Prostate gland (tissue), 2 donors: ENCODE data around the gene PRDM11. TPM values are rescaled to one million over a fixed set of nuclear protein-coding genes. Genes with fewer than 3 reads are reported as not detected.

Experiments
- DNase-seq: peaks from one replicate; pipeline ENCODE4 v3.0.0-alpha.2; 2019; ENCODE audit warnings: low spot score
- H3K27ac ChIP-seq, 2 donors: fragments of 200-600 bp; sonication (generic); 2 replicates each; pipeline ENCODE4 v1.5.1; 2017 to 2019
- H3K27me3 ChIP-seq: fragments of 200-600 bp; sonication (generic); replicated peaks from 2 replicates; pipeline ENCODE4 v1.5.1; 2019; ENCODE audit not compliant: insufficient read depth
- H3K36me3 ChIP-seq, 2 donors: fragments of 200-600 bp; sonication (generic); 1 replicate in 1 of 2; 2 replicates in 1 of 2; pipeline versions ENCODE4 v1.5.1 to v1.8.1; 2017 to 2019
- H3K4me1 ChIP-seq: fragments of 200-600 bp; sonication (generic); replicated peaks from 2 replicates; pipeline ENCODE4 v1.5.1; 2019
- H3K4me3 ChIP-seq, 2 donors: fragments of 200-600 bp; sonication (generic); 2 replicates each; pipeline ENCODE4 v1.5.1; 2017 to 2019
- H3K9me3 ChIP-seq: fragments of 200-600 bp; sonication (generic); 2 replicates; pipeline ENCODE4 v1.5.1; 2017
- POLR2A ChIP-seq: fragments of 450-650 bp; IDR thresholded peaks from one replicate; pipeline ENCODE4 v1.6.1; 2016; ENCODE audit warnings: antibody characterized with exemption, mild to moderate bottlenecking
- POLR2AphosphoS5 ChIP-seq: sonication (generic); formaldehyde crosslinking; IDR thresholded peaks from one replicate; pipeline ENCODE4 v1.6.1; 2017; ENCODE audit warnings: antibody characterized with exemption
- WGBS: methylation state at CpG from one replicate; pipeline ENCODE4 v1.1.5; 2018; 5-methylcytosine and 5-hydroxymethylcytosine counted together
- intact Hi-C: fragments of 100-400 bp; cut with DNase I; formaldehyde crosslinking; loops from one replicate; pipeline ENCODE4 v1.14.2; 2022
- total RNA-seq, 2 donors: library from RNA; depleted of rRNA; stranded (reverse); fragments of >200 nt; gene quantifications; one replicate each; pipeline ENCODE4 v1.1.0, GENCODE V29; 2016
- TF ChIP-seq, protein P1 (sequence below), 4 experiments: fragments of 200-600 bp in 2 of 4; fragments of 450-650 bp in 2 of 4; sonication (generic) in 2 of 4; IDR thresholded peaks; 1 replicate in 3 of 4; 2 replicates in 1 of 4; pipeline ENCODE4 v1.5.1; 2016 to 2019; ENCODE audit warnings: antibody characterized with exemption in 4 of 4, mild to moderate bottlenecking in 2 of 4, moderate library complexity in 2 of 4

Gene PRDM11
- total RNA-seq, 2 donors from 2014 or later, result 13.1 to 15.3 TPM

- intact Hi-C loops, result no loop called here
- 79% methylated on average over 4 of the region's 4 CpGs for WGBS
- Histone ChIP-seq H3K9me3 (no peaks in the 10 kb centered on the region), H3K27me3 (no peaks in the 10 kb centered on the region), H3K27ac (no peak overlapping the region), H3K36me3 (peaks cover 0 to 10% of the 10 kb centered on the region in 2 donors), H3K4me1 (no peaks in the 10 kb centered on the region), H3K4me3 (no peak overlapping the region)
- DNase-seq, result no peak
- TF ChIP-seq, protein P1, sequence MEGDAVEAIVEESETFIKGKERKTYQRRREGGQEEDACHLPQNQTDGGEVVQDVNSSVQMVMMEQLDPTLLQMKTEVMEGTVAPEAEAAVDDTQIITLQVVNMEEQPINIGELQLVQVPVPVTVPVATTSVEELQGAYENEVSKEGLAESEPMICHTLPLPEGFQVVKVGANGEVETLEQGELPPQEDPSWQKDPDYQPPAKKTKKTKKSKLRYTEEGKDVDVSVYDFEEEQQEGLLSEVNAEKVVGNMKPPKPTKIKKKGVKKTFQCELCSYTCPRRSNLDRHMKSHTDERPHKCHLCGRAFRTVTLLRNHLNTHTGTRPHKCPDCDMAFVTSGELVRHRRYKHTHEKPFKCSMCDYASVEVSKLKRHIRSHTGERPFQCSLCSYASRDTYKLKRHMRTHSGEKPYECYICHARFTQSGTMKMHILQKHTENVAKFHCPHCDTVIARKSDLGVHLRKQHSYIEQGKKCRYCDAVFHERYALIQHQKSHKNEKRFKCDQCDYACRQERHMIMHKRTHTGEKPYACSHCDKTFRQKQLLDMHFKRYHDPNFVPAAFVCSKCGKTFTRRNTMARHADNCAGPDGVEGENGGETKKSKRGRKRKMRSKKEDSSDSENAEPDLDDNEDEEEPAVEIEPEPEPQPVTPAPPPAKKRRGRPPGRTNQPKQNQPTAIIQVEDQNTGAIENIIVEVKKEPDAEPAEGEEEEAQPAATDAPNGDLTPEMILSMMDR (IDR thresholded peaks at IDR 0.05), result no peak
- TF ChIP-seq POLR2AphosphoS5 (no peak), POLR2A (no peak)
Measured at GRCh38 chr11:45215098-45215865, 68.8 kb downstream of the PRDM11 start.

DNA sequence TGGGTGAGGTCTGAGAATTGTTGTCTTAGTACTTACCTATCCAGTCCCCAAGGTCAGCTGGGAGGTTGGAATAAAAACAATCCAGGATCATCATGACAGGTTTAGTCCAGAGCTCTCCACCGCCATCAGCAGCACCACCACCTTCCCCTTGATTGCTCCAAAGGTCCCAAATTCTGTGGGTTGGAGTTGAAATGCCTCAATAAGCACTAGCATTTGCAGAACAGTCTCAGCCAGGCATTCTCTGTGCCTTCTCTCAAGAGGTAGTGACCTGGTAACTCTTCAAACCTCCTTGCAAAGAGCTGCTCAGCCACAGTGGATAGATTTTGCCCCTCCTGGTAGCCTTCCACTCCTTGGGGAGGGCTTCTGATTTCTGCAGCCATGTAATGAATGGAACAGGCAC lies 69.6 kb downstream of the PRDM11 start:
- intact Hi-C loops, result no loop called here
- TF ChIP-seq, protein P1 (IDR thresholded peaks at IDR 0.05), result no peak
- TF ChIP-seq POLR2AphosphoS5, result no peak
- no peak for TF ChIP-seq POLR2A
- Histone ChIP-seq H3K36me3 (peaks cover 0 to 10% of the 10 kb centered on the region in 2 donors), H3K9me3 (no peaks in the 10 kb centered on the region), H3K27me3 (no peaks in the 10 kb centered on the region), H3K27ac (no peak overlapping the region), H3K4me3 (no peak overlapping the region), H3K4me1 (no peaks in the 10 kb centered on the region)
- DNase-seq, result no peak
- 85% methylated on average over 1 of the region's 1 CpG for WGBS

GRCh38 chr11:45216901-45217300 lies 70.5 kb downstream of the PRDM11 start:
- TF ChIP-seq POLR2AphosphoS5, result no peak
- TF ChIP-seq POLR2A, result no peak
- TF ChIP-seq, protein P1 (IDR thresholded peaks at IDR 0.05), result no peak
- Histone ChIP-seq H3K4me1 (no peaks in the 10 kb centered on the region), H3K27me3 (no peaks in the 10 kb centered on the region), H3K9me3 (no peaks in the 10 kb centered on the region), H3K27ac (no peak overlapping the region), H3K36me3 (peaks cover 0 to 10% of the 10 kb centered on the region in 2 donors), H3K4me3 (no peak overlapping the region)
- intact Hi-C loops, result no loop called here
- DNase-seq, result no peak
- 70% methylated on average over 2 of the region's 2 CpGs for WGBS

DNA sequence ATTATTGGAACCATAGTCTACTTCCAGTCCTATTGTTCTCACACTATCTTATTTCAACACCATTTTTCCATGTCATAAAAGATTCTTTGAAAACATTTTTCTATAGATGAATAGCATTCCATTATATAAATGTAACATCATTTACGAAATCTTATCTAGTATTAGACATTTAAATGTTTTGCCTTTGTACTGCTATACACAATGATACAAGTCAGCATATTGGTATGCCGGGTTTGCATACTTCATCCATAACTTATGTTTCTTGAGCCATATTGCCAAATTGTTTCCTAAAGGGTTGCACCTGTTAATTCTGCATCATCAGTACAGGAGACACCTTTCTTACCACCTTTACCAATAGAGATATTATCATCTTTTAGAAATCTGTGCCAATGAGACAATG lies 71.6 kb downstream of the PRDM11 start:
- intact Hi-C loops, result no loop called here
- TF ChIP-seq, protein P1 (IDR thresholded peaks at IDR 0.05), result no peak
- TF ChIP-seq POLR2A (no peak), POLR2AphosphoS5 (no peak)
- DNase-seq, result no peak
- Histone ChIP-seq H3K27ac (no peak overlapping the region), H3K27me3 (no peaks in the 10 kb centered on the region), H3K9me3 (no peaks in the 10 kb centered on the region), H3K4me3 (no peak overlapping the region), H3K4me1 (no peaks in the 10 kb centered on the region), H3K36me3 (peaks cover 0 to 6% of the 10 kb centered on the region in 2 donors)
- 84% methylated on average over 2 of the region's 2 CpGs for WGBS

DNA sequence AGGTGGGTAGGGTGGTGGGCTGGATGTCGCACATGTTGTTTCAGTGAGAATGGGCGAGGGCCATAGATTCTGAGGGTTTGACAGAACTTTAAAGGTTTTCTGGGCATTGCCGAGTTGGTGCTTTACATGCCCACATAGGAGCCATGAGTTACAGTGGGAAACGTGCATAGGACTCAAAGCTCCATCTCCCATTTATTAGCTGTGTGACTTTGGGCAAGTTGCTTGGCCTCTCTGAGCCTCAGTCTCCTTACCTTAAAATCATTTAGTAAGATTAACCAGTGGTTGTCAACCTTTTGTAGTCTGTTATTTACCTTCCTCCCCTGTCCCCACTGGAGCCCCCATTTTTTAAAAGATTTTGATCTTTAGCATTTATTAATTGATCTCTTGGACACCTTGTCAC lies 72.3 kb downstream of the PRDM11 start:
- H3K4me1 ChIP-seq, result no peaks in the 10 kb centered on the region
- no peak overlapping the region for H3K4me3 ChIP-seq
- DNase-seq, result no peak
- no peak overlapping the region for H3K27ac ChIP-seq
- H3K9me3 ChIP-seq, result no peaks in the 10 kb centered on the region
- H3K36me3 ChIP-seq, result no peaks in the 10 kb centered on the region
- TF ChIP-seq POLR2A, result no peak
- TF ChIP-seq, protein P1 (IDR thresholded peaks at IDR 0.05), result no peak
- TF ChIP-seq POLR2AphosphoS5, result no peak
- whole genome bisulfite sequencing, result 96% methylated on average over 4 of the region's 4 CpGs
- intact Hi-C loops, result no loop called here
- no peaks in the 10 kb centered on the region for H3K27me3 ChIP-seq
